Central memory CD8-positive, alpha-beta T cell (primary cell): ENCODE data around the gene KCNMA1.

Experiments
- ATAC-seq: fragments of 150-1000 bp; cut with Tn5 transposase; replicated peaks from 2 replicates; pipeline ENCODE4 v1.10.0; 2022; ENCODE audit warnings: mild to moderate bottlenecking, moderate FRiP score, moderate number of reproducible peaks; ENCODE audit not compliant: poor library complexity, severe bottlenecking; ENCODE audit errors: extremely low read depth
- DNase-seq, 2 donors: peaks; one replicate each; pipeline ENCODE4 v3.0.0; 2021; ENCODE audit warnings: low spot score in 2 of 2
- H3K27ac Mint-ChIP-seq: one replicate; pipeline ENCODE4 v1.8.0; 2022; ENCODE audit warnings: low read depth, mild to moderate bottlenecking, moderate library complexity, mixed read lengths
- H3K27me3 Mint-ChIP-seq: one replicate; pipeline ENCODE4 v1.8.0; 2022; ENCODE audit warnings: mixed read lengths
- H3K36me3 Mint-ChIP-seq: one replicate; pipeline ENCODE4 v1.8.0; 2022; ENCODE audit warnings: mild to moderate bottlenecking, moderate library complexity, mixed read lengths; ENCODE audit not compliant: insufficient read depth
- H3K4me1 Mint-ChIP-seq: one replicate; pipeline ENCODE4 v1.8.0; 2022; ENCODE audit warnings: mixed read lengths
- H3K4me3 Mint-ChIP-seq: one replicate; pipeline ENCODE4 v1.8.0; 2022; ENCODE audit warnings: mild to moderate bottlenecking, moderate library complexity, mixed read lengths
- H3K9me3 Mint-ChIP-seq: one replicate; pipeline ENCODE4 v1.8.0; 2022; ENCODE audit warnings: mixed read lengths

KCNMA1 gene

DNA sequence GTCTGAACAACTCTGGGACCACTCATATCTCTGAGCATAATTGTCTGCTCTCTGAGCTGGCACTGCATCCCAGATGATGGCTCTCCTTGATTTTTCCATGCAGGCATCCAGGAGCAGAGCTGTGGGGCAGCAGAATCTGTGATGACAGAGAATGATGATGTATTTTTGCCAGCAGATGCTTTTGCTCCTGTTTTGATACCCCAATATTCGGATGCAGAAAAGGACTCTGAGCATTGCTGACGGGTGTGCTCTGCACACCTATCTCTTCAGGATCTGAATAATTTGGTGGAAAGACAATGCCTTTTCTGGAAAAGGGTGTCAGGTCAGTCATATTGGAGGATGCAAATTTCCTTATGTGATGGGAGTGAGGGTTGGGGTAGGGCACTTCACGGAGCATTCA, 735.9 kb downstream of the KCNMA1 start:
- ATAC-seq (no peak), DNase-seq (no peak)
- Mint-ChIP-seq H3K9me3 (peaks cover 4% of the 10 kb centered on the region), H3K4me3 (no peak overlapping the region), H3K27ac (no peak overlapping the region), H3K27me3 (no peaks in the 10 kb centered on the region), H3K4me1 (no peaks in the 10 kb centered on the region), H3K36me3 (no peaks in the 10 kb centered on the region)

DNA sequence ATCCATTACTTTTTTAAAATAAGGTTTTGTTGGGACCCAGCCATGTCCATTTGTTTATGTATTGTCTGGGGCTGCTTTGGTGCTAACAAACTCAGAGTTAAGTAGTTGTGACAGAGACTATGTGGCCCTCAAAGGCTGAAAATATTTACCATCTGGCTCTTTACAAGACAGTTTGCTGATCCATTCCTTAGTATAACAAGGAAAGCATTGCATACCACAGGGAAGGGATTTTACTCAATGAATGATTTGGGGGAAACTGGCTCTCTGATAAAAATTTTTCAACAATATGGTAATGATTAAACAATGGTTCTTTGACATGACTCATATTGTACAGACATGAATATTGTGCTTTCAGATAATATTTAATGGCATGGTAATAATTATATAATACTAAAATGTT, 738.1 kb downstream of the KCNMA1 start:
- no peaks in the 10 kb centered on the region for H3K27me3 Mint-ChIP-seq
- H3K36me3 Mint-ChIP-seq, result no peaks in the 10 kb centered on the region
- no peak overlapping the region for H3K27ac Mint-ChIP-seq
- peaks cover 11% of the 10 kb centered on the region for H3K9me3 Mint-ChIP-seq
- H3K4me3 Mint-ChIP-seq, result no peak overlapping the region
- no peak for DNase-seq
- ATAC-seq, result no peak
- no peaks in the 10 kb centered on the region for H3K4me1 Mint-ChIP-seq

- ATAC-seq, result no peak
- no peak overlapping the region for H3K27ac Mint-ChIP-seq
- H3K4me1 Mint-ChIP-seq, result no peaks in the 10 kb centered on the region
- H3K36me3 Mint-ChIP-seq, result no peaks in the 10 kb centered on the region
- DNase-seq, result no peak
- H3K4me3 Mint-ChIP-seq, result no peak overlapping the region
- H3K27me3 Mint-ChIP-seq, result no peaks in the 10 kb centered on the region
- H3K9me3 Mint-ChIP-seq, result peaks cover 9% of the 10 kb centered on the region
These were observed 744.7 kb downstream of the KCNMA1 start for GRCh38 chr10:76892766-76893479.

GRCh38 chr10:76887223-76888010, 750.2 kb downstream of the KCNMA1 start:
- ATAC-seq (no peak), DNase-seq (no peak)
- no peak overlapping the region for H3K27ac Mint-ChIP-seq
- no peak overlapping the region for H3K4me3 Mint-ChIP-seq
- no peaks in the 10 kb centered on the region for H3K27me3 Mint-ChIP-seq
- no peaks in the 10 kb centered on the region for H3K36me3 Mint-ChIP-seq
- H3K4me1 Mint-ChIP-seq, result no peaks in the 10 kb centered on the region
- peaks cover 12% of the 10 kb centered on the region for H3K9me3 Mint-ChIP-seq

DNA sequence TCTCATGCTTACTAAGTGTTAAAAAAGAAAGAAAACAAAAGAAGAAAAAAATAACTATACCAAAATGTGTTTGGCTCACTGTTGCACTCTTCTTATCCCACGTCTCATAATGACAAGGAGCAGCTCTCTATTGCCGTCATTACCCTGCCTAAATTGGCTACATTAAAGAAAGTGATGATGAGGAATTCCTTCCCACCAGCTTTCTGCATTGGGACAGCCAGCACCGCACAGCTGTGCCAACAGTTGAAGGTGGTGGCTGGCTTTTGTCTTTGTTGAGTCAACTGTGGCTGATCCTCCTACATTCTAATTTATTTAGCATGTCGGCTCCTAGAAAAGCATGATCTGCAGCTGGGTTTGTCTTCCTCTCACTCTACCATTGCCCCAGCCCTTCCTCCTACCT, 751.8 kb downstream of the KCNMA1 start:
- Mint-ChIP-seq H3K27ac (no peak overlapping the region), H3K9me3 (peaks cover 12% of the 10 kb centered on the region), H3K4me3 (no peak overlapping the region), H3K4me1 (no peaks in the 10 kb centered on the region), H3K27me3 (no peaks in the 10 kb centered on the region), H3K36me3 (peaks cover 2% of the 10 kb centered on the region)
- DNase-seq (no peak), ATAC-seq (no peak)

GRCh38 chr10:76884673-76885275, 752.8 kb downstream of the KCNMA1 start:
- Mint-ChIP-seq H3K27me3 (no peaks in the 10 kb centered on the region), H3K4me3 (no peak overlapping the region), H3K4me1 (no peaks in the 10 kb centered on the region), H3K9me3 (peaks cover 12% of the 10 kb centered on the region), H3K27ac (no peak overlapping the region), H3K36me3 (peaks cover 2% of the 10 kb centered on the region)
- no peak for DNase-seq
- no peak for ATAC-seq

DNA sequence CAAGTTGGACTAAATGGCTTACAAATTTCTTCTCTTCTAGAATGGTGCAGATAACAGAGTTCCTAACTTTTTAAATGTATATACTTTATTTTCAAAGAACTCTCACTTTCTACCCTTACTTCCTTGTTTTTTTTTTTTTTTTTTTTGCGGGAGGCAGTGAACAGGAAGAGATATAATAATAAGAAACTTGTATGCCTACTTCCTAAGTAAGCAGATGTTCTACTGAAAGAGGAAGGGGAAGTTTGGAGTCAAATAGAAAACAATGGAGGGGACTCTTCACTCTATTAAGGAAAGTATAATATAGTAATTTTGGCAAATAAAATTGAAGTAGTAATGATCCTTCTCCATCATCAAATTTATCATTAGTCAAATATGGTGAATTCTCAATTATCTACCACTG, 754.0 kb downstream of the KCNMA1 start:
- peaks cover 2% of the 10 kb centered on the region for H3K36me3 Mint-ChIP-seq
- peaks cover 12% of the 10 kb centered on the region for H3K9me3 Mint-ChIP-seq
- ATAC-seq (no peak), DNase-seq (no peak)
- no peak overlapping the region for H3K27ac Mint-ChIP-seq
- H3K27me3 Mint-ChIP-seq, result no peaks in the 10 kb centered on the region
- H3K4me3 Mint-ChIP-seq, result no peak overlapping the region
- H3K4me1 Mint-ChIP-seq, result no peaks in the 10 kb centered on the region

DNA sequence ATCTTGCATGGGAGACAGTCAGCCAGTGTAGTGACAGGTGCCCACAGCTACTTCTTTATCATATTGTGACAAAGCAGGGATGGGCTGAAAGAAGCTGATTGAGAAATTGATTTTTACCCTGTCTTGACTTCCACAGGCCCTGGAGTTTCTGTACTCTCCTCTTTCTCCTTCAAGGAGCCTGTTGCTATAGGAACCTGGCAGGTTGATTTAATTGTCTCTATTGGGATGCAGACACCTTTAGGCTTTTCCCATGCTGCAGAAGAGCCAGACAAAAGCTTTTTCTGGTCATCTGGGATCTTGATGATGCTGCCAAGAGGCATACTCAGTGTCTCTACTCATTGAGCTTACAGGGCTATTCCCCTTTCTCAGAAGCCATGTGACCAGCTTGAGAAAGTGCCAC, 754.8 kb downstream of the KCNMA1 start:
- Mint-ChIP-seq H3K36me3 (peaks cover 2% of the 10 kb centered on the region), H3K27me3 (no peaks in the 10 kb centered on the region), H3K4me1 (no peaks in the 10 kb centered on the region), H3K27ac (no peak overlapping the region), H3K9me3 (peaks cover 12% of the 10 kb centered on the region), H3K4me3 (no peak overlapping the region)
- no peak for DNase-seq
- ATAC-seq, result no peak

DNA sequence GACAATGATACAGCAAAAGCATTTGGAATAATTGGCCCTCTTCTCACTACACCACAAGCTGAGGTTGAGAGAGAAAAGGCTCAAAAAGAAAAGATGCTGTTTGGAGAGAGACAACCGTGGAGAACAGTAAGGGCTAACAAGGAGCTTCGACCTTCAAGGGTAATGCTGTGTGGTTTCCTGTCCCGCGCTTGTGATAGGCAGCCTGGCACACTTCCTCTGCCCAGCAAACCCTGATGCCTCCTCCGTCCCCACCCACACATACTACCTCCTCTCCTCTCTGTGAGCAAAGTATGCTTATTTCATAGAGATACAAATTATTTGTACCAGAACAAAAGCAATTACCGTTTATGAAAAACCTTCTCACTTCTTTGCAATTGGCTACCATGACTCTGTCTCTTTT, 755.4 kb downstream of the KCNMA1 start:
- no peaks in the 10 kb centered on the region for H3K27me3 Mint-ChIP-seq
- peaks cover 2% of the 10 kb centered on the region for H3K36me3 Mint-ChIP-seq
- H3K27ac Mint-ChIP-seq, result no peak overlapping the region
- H3K4me1 Mint-ChIP-seq, result no peaks in the 10 kb centered on the region
- ATAC-seq (no peak), DNase-seq (no peak)
- no peak overlapping the region for H3K4me3 Mint-ChIP-seq
- H3K9me3 Mint-ChIP-seq, result peaks cover 11% of the 10 kb centered on the region

- H3K27me3 Mint-ChIP-seq, result no peaks in the 10 kb centered on the region
- H3K36me3 Mint-ChIP-seq, result peaks cover 2% of the 10 kb centered on the region
- H3K9me3 Mint-ChIP-seq, result peaks cover 7% of the 10 kb centered on the region
- no peaks in the 10 kb centered on the region for H3K4me1 Mint-ChIP-seq
- H3K4me3 Mint-ChIP-seq, result no peak overlapping the region
- no peak overlapping the region for H3K27ac Mint-ChIP-seq
- no peak for ATAC-seq
- DNase-seq, result no peak
These were observed 756.0 kb downstream of the KCNMA1 start for GRCh38 chr10:76881477-76882220.

GRCh38 chr10:76880931-76881330, 756.7 kb downstream of the KCNMA1 start:
- Mint-ChIP-seq H3K36me3 (peaks cover 2% of the 10 kb centered on the region), H3K4me1 (no peaks in the 10 kb centered on the region), H3K27ac (no peak overlapping the region)

DNA sequence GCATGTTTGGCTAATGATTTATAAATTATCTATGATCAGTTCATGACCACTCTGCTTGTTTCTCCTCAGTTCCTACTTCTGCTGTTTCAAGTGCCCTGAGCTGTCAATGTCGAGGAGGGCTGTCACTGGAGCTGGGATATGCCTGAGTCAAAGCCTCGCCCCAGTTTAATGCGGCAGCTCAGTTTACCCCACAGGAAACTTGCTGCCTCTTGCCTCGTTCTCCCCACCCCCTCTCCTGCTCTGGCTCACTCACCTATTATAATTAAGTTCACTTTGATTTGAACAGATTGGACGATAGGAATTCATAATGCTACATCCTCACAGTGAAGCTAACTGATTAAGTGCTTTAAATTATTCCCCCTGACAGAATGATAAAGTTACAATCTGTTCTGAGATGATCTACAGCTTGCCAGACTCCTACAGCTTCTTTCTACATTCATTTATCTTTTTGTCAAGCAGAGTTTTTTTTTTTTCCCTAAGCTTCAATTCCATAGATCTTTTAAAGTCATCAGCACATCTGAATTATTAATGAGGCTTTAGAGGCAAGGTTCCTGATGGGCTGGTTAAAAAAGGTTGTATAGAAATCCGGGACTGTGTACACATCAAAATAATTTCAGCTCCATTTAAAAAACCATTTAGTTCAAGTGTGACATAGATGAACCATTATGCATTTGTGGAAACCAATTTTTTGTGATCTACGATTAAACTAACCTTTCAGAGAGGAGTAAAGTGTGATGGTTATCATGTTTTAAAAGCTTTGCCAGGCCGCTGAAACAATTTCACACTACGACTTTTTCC, 758.3 kb downstream of the KCNMA1 start:
- Mint-ChIP-seq H3K36me3 (peaks cover 2% of the 10 kb centered on the region), H3K4me3 (no peak overlapping the region), H3K27ac (no peak overlapping the region), H3K27me3 (no peaks in the 10 kb centered on the region), H3K9me3 (peaks cover 2% of the 10 kb centered on the region), H3K4me1 (no peaks in the 10 kb centered on the region)
- ATAC-seq (no peak), DNase-seq (no peak)

More at GRCh38 chr10:76880931-76881330, 756.7 kb downstream of the KCNMA1 start:
- no peak for ATAC-seq
- Mint-ChIP-seq H3K4me3 (no peak overlapping the region), H3K9me3 (peaks cover 7% of the 10 kb centered on the region), H3K27me3 (no peaks in the 10 kb centered on the region)
- DNase-seq, result no peak
